SK-N-SH treated with all-trans-retinoic acid at 6 μM for 48 hours (cell line): ENCODE results near the gene KCNIP4.

Experiments used
- ATAC-seq: fragments of 200-7000 bp; cut with Tn5 transposase; 3 replicates; pipeline ENCODE4 v1.9.1; 2020; ENCODE audit warnings: mild to moderate bottlenecking, moderate library complexity
- ARNTL ChIP-seq: fragments of 450-650 bp; formaldehyde crosslinking; IDR thresholded peaks from 2 replicates; pipeline ENCODE4 v1.5.0; 2020; ENCODE audit warnings: low read depth, mild to moderate bottlenecking, moderate library complexity, borderline replicate concordance
- BACH2 ChIP-seq: fragments of 250-450 bp; sonication (Bioruptor Pico); IDR thresholded peaks from 2 replicates; pipeline ENCODE4 v1.9.0; 2021; ENCODE audit warnings: mild to moderate bottlenecking, borderline replicate concordance
- CSDC2 ChIP-seq: fragments of 250-450 bp; sonication (Bioruptor Pico); IDR thresholded peaks from 2 replicates; pipeline ENCODE4 v1.5.0; 2020; ENCODE audit warnings: mild to moderate bottlenecking, moderate library complexity
- GLIS3 ChIP-seq: fragments of 250-450 bp; sonication (Bioruptor Pico); IDR thresholded peaks from 2 replicates; pipeline ENCODE4 v1.5.0; 2020; ENCODE audit warnings: mild to moderate bottlenecking, moderate library complexity
- ISL1 ChIP-seq: fragments of 250-450 bp; sonication (Bioruptor Pico); IDR thresholded peaks from 2 replicates; pipeline ENCODE4 v2.1.2; 2022; ENCODE audit warnings: mild to moderate bottlenecking, moderate library complexity
- OSR1 ChIP-seq: fragments of 250-450 bp; sonication (Bioruptor Pico); IDR thresholded peaks from 2 replicates; pipeline ENCODE4 v1.8.0; 2022; ENCODE audit warnings: moderate library complexity, mild to moderate bottlenecking, inconsistent platforms
- PATZ1 ChIP-seq: fragments of 250-450 bp; sonication (Bioruptor Pico); IDR thresholded peaks from 2 replicates; pipeline ENCODE4 v1.8.0; 2020; ENCODE audit warnings: mild to moderate bottlenecking, moderate library complexity, borderline replicate concordance
- POU6F1 ChIP-seq: fragments of 250-450 bp; sonication (Bioruptor Pico); IDR thresholded peaks from 2 replicates; pipeline ENCODE4 v1.8.0; 2021; ENCODE audit warnings: low read depth, mild to moderate bottlenecking, moderate library complexity, borderline replicate concordance
- SNAI2 ChIP-seq: fragments of 250-450 bp; sonication (Bioruptor Pico); IDR thresholded peaks from 2 replicates; pipeline ENCODE4 v1.5.0; 2020; ENCODE audit warnings: mild to moderate bottlenecking, moderate library complexity
- TCF4 ChIP-seq: fragments of 250-450 bp; sonication (Bioruptor Pico); IDR thresholded peaks from 2 replicates; pipeline ENCODE4 v1.8.0; 2021; ENCODE audit warnings: mild to moderate bottlenecking, moderate library complexity, borderline replicate concordance
- TOX ChIP-seq: fragments of 250-450 bp; sonication (Bioruptor Pico); IDR thresholded peaks from 2 replicates; pipeline ENCODE4 v1.8.0; 2021; ENCODE audit warnings: mild to moderate bottlenecking, moderate library complexity, borderline replicate concordance
- ZC3H10 ChIP-seq: fragments of 250-450 bp; sonication (Bioruptor Pico); IDR thresholded peaks from 2 replicates; pipeline ENCODE4 v1.5.1; 2021; ENCODE audit warnings: mild to moderate bottlenecking, moderate library complexity
- ZFP3 ChIP-seq: fragments of 250-450 bp; sonication (Bioruptor Pico); IDR thresholded peaks from 2 replicates; pipeline ENCODE4 v1.5.0; 2020; ENCODE audit warnings: mild to moderate bottlenecking, moderate library complexity
- ZFP30 ChIP-seq: fragments of 450-650 bp; formaldehyde crosslinking; IDR thresholded peaks from 2 replicates; pipeline ENCODE4 v1.5.0; 2022; ENCODE audit warnings: mild to moderate bottlenecking, moderate library complexity
- ZNF565 ChIP-seq: fragments of 450-650 bp; formaldehyde crosslinking; conservative IDR thresholded peaks from 2 replicates; pipeline ENCODE4 v1.5.0; 2020; ENCODE audit warnings: low read depth, mild to moderate bottlenecking, moderate library complexity
- ZNF70 ChIP-seq: fragments of 450-650 bp; formaldehyde crosslinking; IDR thresholded peaks from 2 replicates; pipeline ENCODE4 v1.5.0; 2020; ENCODE audit warnings: mild to moderate bottlenecking, moderate library complexity
- ZNF8 ChIP-seq: fragments of 450-650 bp; formaldehyde crosslinking; IDR thresholded peaks from 2 replicates; pipeline ENCODE4 v1.5.0; 2020; ENCODE audit warnings: mild to moderate bottlenecking, moderate library complexity
- TF ChIP-seq, protein P1 (sequence below): fragments of 250-450 bp; sonication (Bioruptor Pico); IDR thresholded peaks from 2 replicates; pipeline ENCODE4 v1.5.1; 2021; ENCODE audit warnings: mild to moderate bottlenecking, moderate library complexity
- TF ChIP-seq, protein P2 (sequence below): fragments of 250-450 bp; sonication (Bioruptor Pico); IDR thresholded peaks from 2 replicates; pipeline ENCODE4 v1.5.1; 2020; ENCODE audit warnings: low read depth, mild to moderate bottlenecking, moderate library complexity

Gene KCNIP4

DNA sequence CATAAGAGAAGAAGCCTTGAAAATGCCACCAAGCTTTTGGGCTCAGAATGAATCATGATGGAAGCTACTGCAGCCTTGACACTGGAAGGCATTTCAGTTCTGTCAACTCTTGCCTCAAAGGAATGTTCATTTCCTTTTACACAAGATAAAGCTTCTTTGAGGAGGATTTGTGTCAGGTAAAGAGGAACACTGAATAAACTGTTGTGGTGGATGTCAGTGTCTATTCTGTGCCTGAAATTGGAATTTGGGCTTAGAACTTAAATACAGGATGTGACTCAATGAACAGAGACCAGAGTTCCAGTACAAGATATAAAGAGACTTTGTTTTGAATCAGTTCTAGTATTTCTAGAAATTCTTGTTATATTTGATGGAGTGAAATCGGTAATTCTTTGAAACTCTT is 935.1 kb downstream of the KCNIP4 start:
- no peak for TF ChIP-seq ZNF8 (CRISPR knock-in tag)
- no peak for TF ChIP-seq GLIS3 (CRISPR knock-in tag)
- TF ChIP-seq TCF4 (CRISPR knock-in tag) = no peak
- TF ChIP-seq POU6F1 (CRISPR knock-in tag) = no peak
- TF ChIP-seq CSDC2 (CRISPR knock-in tag) = no peak
- TF ChIP-seq, all 23 proteins: peak for 0
- no peak for ATAC-seq

- TF ChIP-seq, protein P1, sequence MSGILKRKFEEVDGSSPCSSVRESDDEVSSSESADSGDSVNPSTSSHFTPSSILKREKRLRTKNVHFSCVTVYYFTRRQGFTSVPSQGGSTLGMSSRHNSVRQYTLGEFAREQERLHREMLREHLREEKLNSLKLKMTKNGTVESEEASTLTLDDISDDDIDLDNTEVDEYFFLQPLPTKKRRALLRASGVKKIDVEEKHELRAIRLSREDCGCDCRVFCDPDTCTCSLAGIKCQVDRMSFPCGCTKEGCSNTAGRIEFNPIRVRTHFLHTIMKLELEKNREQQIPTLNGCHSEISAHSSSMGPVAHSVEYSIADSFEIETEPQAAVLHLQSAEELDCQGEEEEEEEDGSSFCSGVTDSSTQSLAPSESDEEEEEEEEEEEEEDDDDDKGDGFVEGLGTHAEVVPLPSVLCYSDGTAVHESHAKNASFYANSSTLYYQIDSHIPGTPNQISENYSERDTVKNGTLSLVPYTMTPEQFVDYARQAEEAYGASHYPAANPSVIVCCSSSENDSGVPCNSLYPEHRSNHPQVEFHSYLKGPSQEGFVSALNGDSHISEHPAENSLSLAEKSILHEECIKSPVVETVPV = no peak
- TF ChIP-seq POU6F1 (CRISPR knock-in tag) = no peak
- TF ChIP-seq ISL1 (CRISPR knock-in tag) = peak; percentile 74
- ATAC-seq = peak; percentile 69; the same call in 2 of the 3 replicates
Measured at GRCh38 chr4:21012851-21013331, 935.7 kb downstream of the KCNIP4 start.

DNA sequence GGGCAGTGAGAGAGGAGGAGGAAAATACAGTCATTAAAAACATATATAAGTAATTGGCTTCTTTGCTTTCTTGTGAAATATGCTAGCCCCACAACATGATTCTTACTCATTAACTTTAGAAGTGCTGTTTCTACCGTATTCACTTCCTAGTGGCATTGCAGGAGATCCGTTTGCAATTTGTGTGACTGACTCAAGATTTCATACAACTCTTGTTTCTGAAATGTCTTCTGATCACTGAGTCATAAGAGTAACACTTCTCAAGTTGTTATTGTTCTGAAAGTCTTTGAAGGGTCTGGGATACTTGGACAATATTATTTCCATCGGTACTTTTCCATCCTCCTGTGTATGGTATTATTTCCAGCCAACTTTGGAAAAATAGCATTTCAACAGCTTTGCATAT is 937.5 kb downstream of the KCNIP4 start:
- ATAC-seq = no peak
- TF ChIP-seq, protein P1 = no peak
- TF ChIP-seq, protein P2, sequence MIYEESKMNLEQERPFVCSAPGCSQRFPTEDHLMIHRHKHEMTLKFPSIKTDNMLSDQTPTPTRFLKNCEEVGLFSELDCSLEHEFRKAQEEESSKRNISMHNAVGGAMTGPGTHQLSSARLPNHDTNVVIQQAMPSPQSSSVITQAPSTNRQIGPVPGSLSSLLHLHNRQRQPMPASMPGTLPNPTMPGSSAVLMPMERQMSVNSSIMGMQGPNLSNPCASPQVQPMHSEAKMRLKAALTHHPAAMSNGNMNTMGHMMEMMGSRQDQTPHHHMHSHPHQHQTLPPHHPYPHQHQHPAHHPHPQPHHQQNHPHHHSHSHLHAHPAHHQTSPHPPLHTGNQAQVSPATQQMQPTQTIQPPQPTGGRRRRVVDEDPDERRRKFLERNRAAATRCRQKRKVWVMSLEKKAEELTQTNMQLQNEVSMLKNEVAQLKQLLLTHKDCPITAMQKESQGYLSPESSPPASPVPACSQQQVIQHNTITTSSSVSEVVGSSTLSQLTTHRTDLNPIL (CRISPR knock-in tag) = no peak
- TF ChIP-seq ZFP3 (CRISPR knock-in tag) (no peak), POU6F1 (CRISPR knock-in tag) (no peak), ISL1 (CRISPR knock-in tag) (no peak), ZFP30 (no peak), OSR1 (no peak), ZC3H10 (no peak)
- TF ChIP-seq, all 23 proteins: peak for 0

DNA sequence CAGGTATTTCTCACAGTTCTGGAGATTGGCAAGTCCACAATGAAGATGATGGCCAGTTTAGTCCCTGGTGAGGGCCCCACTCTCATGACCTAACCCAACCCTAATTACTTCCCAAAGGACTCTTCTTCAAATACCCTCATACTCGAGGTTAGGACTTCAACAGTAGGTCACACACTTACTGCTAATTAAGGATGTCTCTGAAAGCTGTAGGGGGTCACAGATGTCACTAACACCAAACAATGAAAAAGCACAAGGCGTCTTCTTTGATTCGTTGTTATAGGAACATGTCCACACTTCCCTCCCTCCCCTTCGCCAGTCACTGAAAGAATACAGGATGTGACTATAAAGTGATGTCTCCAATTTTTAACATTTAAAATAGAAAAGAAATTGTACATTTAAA is 938.6 kb downstream of the KCNIP4 start:
- no peak for ATAC-seq
- TF ChIP-seq, protein P2 (CRISPR knock-in tag) = no peak
- TF ChIP-seq ISL1 (CRISPR knock-in tag) (no peak), PATZ1 (CRISPR knock-in tag) (no peak), TOX (CRISPR knock-in tag) (no peak), POU6F1 (CRISPR knock-in tag) (no peak), ZFP3 (CRISPR knock-in tag) (no peak), ZNF8 (CRISPR knock-in tag) (no peak), SNAI2 (CRISPR knock-in tag) (no peak), ZNF565 (CRISPR knock-in tag) (no peak), BACH2 (no peak), ZNF70 (CRISPR knock-in tag) (no peak), TCF4 (CRISPR knock-in tag) (no peak), ZFP30 (no peak), ARNTL (CRISPR knock-in tag) (no peak)
